ENCODE measurements around the gene NOX3.
"Not testable (repeated sequence)": the region's sequence is repeated elsewhere in the genome, so short reads cannot be mapped to it uniquely, and the experiment has no call there.

The NOX3 gene

GRCh38 chr6:155377061-155377460, 78.6 kb downstream of the NOX3 start:
- in situ Hi-C loops (cut with HindIII; ENCODE audit: low sequenced_read_pairs), result no loop called here

GRCh38 chr6:155375801-155376200, 79.8 kb downstream of the NOX3 start:
- in situ Hi-C loops (cut with HindIII; ENCODE audit: low sequenced_read_pairs), result no loop called here

GRCh38 chr6:155374681-155375080, 81.0 kb downstream of the NOX3 start:
- in situ Hi-C loops (cut with HindIII; ENCODE audit: low sequenced_read_pairs), result no loop called here

GRCh38 chr6:155373276-155373675, 82.4 kb downstream of the NOX3 start:
- in situ Hi-C loops (cut with HindIII; ENCODE audit: low sequenced_read_pairs), result no loop called here

GRCh38 chr6:155372256-155372655, 83.4 kb downstream of the NOX3 start:
- in situ Hi-C loops (cut with HindIII; ENCODE audit: low sequenced_read_pairs), result no loop called here

GRCh38 chr6:155371230-155371629, 84.4 kb downstream of the NOX3 start:
- in situ Hi-C loops (cut with HindIII; ENCODE audit: low sequenced_read_pairs), result no loop called here

GRCh38 chr6:155366325-155366724, 89.3 kb downstream of the NOX3 start:
- in situ Hi-C loops (cut with HindIII; ENCODE audit: low sequenced_read_pairs), result no loop called here

GRCh38 chr6:155364844-155365437, 90.7 kb downstream of the NOX3 start:
- in situ Hi-C loops (cut with HindIII; ENCODE audit: low sequenced_read_pairs), result no loop called here

GRCh38 chr6:155364021-155364420, 91.6 kb downstream of the NOX3 start:
- in situ Hi-C loops (cut with HindIII; ENCODE audit: low sequenced_read_pairs), result not testable (repeated sequence)

GRCh38 chr6:155362968-155363632, 92.5 kb downstream of the NOX3 start:
- in situ Hi-C loops (cut with HindIII; ENCODE audit: low sequenced_read_pairs), result not testable (repeated sequence)

GRCh38 chr6:155354167-155354566, 101.5 kb downstream of the NOX3 start:
- in situ Hi-C loops (cut with HindIII; ENCODE audit: low sequenced_read_pairs), result no loop called here

- in situ Hi-C loops (cut with HindIII; ENCODE audit: low sequenced_read_pairs), result no loop called here
Measured at GRCh38 chr6:155352811-155353210, 102.8 kb downstream of the NOX3 start.

- in situ Hi-C loops (cut with HindIII; ENCODE audit: low sequenced_read_pairs), result no loop called here
Measured at GRCh38 chr6:155352130-155352420, 103.6 kb downstream of the NOX3 start.

- in situ Hi-C loops (cut with HindIII; ENCODE audit: low sequenced_read_pairs), result no loop called here
Measured at GRCh38 chr6:155351273-155352129, 104.1 kb downstream of the NOX3 start.

GRCh38 chr6:155349956-155350355, 105.7 kb downstream of the NOX3 start:
- in situ Hi-C loops (cut with HindIII; ENCODE audit: low sequenced_read_pairs), result no loop called here

GRCh38 chr6:155349129-155349528, 106.5 kb downstream of the NOX3 start:
- in situ Hi-C loops (cut with HindIII; ENCODE audit: low sequenced_read_pairs), result no loop called here

- in situ Hi-C loops (cut with HindIII; ENCODE audit: low sequenced_read_pairs), result no loop called here
Measured at GRCh38 chr6:155347800-155348199, 107.8 kb downstream of the NOX3 start.

- in situ Hi-C loops (cut with HindIII; ENCODE audit: low sequenced_read_pairs), result no loop called here
Measured at GRCh38 chr6:155346957-155347356, 108.7 kb downstream of the NOX3 start.

Measured in DLD1 (cell line).